ENCODE results near the gene CCSAP. TPM values are rescaled to one million over a fixed set of nuclear protein-coding genes. Genes with fewer than 3 reads are reported as not detected.

The CCSAP gene
- total RNA-seq, 4 donors from 2014 or later, result 1.8 to 5.8 (median 2.8) TPM

DNA sequence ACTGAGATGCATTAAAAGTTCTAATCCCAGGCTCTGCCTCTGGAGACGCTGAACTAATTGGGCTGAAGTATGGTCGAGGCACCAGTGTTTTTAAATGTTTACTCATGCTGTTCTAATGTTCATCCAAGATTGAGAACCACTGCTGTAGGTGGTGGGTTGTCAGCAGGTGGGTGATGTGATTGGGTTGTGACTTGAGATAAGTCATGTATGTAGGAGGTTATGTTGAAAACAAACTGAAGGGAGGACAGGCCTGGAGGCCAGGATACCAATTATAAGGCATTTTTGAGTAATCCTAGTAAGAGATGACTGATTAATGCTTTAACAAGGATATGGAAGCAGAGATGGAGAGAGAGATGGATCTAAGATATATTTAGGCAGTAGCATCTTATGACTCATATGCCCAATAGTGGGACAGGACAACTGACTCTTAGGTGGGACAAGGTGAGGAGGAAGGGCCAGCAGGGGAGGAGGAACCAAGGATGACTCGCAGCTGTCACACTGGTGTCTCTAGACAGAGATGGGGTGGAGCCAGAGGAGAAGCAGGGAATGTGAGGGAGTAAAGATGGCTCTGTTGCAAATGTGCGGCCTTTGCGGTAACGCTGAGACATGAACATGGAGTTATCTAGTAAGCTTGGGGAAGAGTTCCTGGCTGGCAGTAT is 42.6 kb downstream of the CCSAP start:
- TF ChIP-seq CTCF (IDR thresholded peaks at IDR 0.05) (no peak), POLR2A (IDR thresholded peaks at IDR 0.05) (no peak)
- no peak for DNase-seq
- Histone ChIP-seq H3K9me3 (no peaks in the 10 kb centered on the region), H3K4me1 (no peaks in the 10 kb centered on the region), H3K27ac (no peak overlapping the region), H3K27me3 (no peaks in the 10 kb centered on the region), H3K36me3 (peaks cover 0 to 53% (median 0%) of the 10 kb centered on the region in 3 donors), H3K4me3 (no peak overlapping the region)

GRCh38 chr1:229298887-229299503 is 43.9 kb downstream of the CCSAP start:
- no peak overlapping the region for H3K27ac ChIP-seq
- no peaks in the 10 kb centered on the region for H3K27me3 ChIP-seq
- no peaks in the 10 kb centered on the region for H3K9me3 ChIP-seq
- peaks cover 0 to 46% (median 0%) of the 10 kb centered on the region in 3 donors for H3K36me3 ChIP-seq
- no peaks in the 10 kb centered on the region for H3K4me1 ChIP-seq
- H3K4me3 ChIP-seq, result no peak overlapping the region
- TF ChIP-seq CTCF (IDR thresholded peaks at IDR 0.05) (no peak), POLR2A (IDR thresholded peaks at IDR 0.05) (no peak)
- no peak for DNase-seq

GRCh38 chr1:229298420-229298819 is 44.4 kb downstream of the CCSAP start:
- Histone ChIP-seq H3K4me3 (no peak overlapping the region), H3K36me3 (peaks cover 0 to 40% (median 0%) of the 10 kb centered on the region in 3 donors), H3K27ac (no peak overlapping the region), H3K27me3 (no peaks in the 10 kb centered on the region), H3K9me3 (no peaks in the 10 kb centered on the region), H3K4me1 (no peaks in the 10 kb centered on the region)
- DNase-seq, result no peak
- no peak for TF ChIP-seq CTCF (IDR thresholded peaks at IDR 0.05)
- TF ChIP-seq POLR2A (IDR thresholded peaks at IDR 0.05), result no peak

GRCh38 chr1:229297746-229298145 is 45.1 kb downstream of the CCSAP start:
- H3K4me1 ChIP-seq, result no peaks in the 10 kb centered on the region

DNA sequence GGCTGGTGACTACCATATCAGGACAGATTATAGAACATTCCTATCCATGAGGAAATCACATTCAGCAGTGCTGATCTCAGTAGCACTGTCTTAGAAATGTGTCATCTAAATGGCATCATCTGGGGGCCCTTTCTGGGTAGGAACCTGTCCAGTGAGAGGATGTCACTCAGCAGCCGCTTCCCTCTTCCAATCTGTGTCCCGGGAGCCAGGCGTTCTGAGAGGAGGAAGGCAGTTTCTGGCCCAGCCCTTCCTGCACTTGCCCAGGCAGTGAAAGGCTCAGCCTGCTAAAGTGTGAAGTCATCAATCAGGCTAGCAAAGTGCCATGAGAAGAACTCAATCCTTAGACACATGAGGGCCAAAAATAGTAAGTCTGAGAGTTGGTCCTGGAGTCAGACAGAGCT is 46.3 kb downstream of the CCSAP start:
- Histone ChIP-seq H3K9me3 (no peaks in the 10 kb centered on the region), H3K4me1 (no peaks in the 10 kb centered on the region), H3K27ac (no peak overlapping the region), H3K27me3 (no peaks in the 10 kb centered on the region), H3K36me3 (peaks cover 0 to 31% (median 0%) of the 10 kb centered on the region in 3 donors), H3K4me3 (no peak overlapping the region)
- no peak for DNase-seq
- TF ChIP-seq CTCF (IDR thresholded peaks at IDR 0.05) (no peak), POLR2A (IDR thresholded peaks at IDR 0.05) (no peak)

More at GRCh38 chr1:229297746-229298145, 45.1 kb downstream of the CCSAP start:
- Histone ChIP-seq H3K36me3 (peaks cover 0 to 34% (median 0%) of the 10 kb centered on the region in 3 donors), H3K9me3 (no peaks in the 10 kb centered on the region), H3K4me3 (no peak overlapping the region), H3K27ac (no peak overlapping the region), H3K27me3 (no peaks in the 10 kb centered on the region)
- DNase-seq, result no peak
- TF ChIP-seq POLR2A (IDR thresholded peaks at IDR 0.05) (no peak), CTCF (IDR thresholded peaks at IDR 0.05) (no peak)

Data from Peyer's patch (tissue), 4 donors.